NCI-H345 (cell line): ENCODE data around the gene DUOXA1.
"Not testable (repeated sequence)": the region's sequence is repeated elsewhere in the genome, so short reads cannot be mapped to it uniquely, and the experiment has no call there.

Experiments
- DNase-seq: peaks from one replicate; lab custom pipeline; 2025; lab: John Stamatoyannopoulos, UW

DUOXA1 gene

DNA sequence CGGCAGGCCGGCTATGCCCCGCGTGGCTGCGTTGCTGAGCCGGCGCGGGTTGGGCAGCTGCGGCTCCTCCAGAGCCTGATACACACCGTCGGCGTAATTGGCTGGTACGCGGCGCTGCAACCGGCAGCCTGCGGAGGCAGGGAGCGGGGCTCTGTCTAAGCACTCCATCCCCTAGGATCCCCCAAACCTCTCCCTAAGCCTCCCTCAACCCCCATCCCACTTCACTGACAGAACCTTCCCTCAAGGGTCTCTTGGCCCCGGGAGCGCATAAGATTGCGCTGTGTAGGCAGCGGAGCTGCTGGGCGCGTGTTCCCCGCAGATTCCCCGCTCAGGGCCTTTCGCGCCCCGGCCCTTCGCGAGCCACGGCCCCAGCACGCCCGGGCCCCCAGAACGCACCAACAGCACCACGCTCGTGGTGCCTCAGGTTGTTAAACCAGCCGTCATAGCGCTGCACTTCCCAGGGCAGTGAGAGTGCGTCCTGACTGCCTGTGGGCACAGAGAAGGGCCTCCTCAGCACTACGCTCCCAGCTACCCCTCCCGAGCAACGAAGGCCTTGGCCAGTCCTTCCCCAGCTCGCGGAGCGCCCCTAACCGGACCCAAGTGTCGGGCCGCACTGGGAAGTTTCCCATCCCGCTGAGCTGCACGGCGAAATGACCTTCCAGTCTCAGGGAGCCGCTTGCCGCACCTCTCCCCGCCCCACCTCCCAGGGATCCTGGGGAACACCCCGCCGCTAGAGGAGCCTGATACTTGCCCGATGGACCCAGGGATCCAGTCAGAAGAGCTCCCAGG is 16.9 kb downstream of the DUOXA1 start:
- DNase-seq = no peak

DNA sequence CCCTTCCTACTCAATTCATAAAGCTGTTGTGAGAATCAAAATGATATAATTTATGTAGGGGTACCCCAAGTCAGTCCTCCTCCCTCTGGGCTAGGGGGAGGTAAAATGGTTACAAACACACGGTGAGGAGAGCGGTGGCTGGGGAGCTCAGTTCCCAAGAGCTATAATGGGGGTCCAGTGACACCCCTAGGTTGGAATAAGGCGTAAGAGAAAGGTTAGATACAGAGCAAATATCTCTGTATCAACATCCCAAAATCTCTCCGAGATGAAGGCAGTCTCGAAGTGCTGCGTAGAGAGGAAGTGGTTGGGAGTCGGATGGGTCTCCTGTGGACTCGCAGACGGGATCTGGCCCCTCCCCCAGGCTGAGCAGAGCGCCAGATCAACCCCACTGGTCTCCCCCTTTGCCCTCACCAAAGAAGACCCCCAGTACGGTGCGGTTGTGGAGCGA is 17.5 kb downstream of the DUOXA1 start:
- no peak for DNase-seq

DNA sequence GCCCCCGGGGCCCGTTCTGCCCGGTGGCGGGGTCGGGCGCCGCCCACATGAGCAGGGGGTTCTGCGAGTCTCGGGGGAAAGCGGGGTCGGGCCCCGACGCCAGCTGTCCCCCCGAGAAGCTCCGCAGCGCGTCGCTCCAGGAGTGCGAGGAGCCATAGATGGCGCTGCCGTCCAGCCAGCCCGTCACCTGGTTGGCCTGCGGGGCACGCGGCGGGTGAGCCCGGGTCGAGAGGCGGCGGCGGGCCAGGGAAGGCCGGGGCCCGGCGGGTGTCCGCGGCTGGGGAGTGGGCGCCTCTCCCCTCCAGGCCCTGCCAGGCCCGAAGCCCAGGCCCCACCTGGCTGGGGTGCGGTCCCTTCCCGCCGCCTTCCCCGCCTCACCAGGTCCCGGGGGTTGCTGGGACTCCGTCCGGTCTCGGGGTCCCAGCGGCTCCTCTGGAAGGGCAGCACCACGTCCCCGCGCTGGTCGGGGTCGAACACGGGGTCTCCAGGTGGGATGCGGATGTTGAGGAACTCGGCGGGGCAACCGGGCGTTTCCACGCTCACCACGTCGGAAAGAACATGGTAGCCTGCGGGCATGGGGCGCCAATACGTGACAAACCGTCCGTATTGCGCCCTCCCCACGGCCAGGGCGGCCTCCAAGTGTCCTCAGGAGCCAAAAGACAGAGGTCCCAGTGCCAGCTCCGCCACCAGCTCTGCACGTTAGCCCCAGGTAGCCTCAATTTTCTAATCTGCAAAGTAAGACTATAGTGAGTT is 18.1 kb downstream of the DUOXA1 start:
- no peak for DNase-seq

DNA sequence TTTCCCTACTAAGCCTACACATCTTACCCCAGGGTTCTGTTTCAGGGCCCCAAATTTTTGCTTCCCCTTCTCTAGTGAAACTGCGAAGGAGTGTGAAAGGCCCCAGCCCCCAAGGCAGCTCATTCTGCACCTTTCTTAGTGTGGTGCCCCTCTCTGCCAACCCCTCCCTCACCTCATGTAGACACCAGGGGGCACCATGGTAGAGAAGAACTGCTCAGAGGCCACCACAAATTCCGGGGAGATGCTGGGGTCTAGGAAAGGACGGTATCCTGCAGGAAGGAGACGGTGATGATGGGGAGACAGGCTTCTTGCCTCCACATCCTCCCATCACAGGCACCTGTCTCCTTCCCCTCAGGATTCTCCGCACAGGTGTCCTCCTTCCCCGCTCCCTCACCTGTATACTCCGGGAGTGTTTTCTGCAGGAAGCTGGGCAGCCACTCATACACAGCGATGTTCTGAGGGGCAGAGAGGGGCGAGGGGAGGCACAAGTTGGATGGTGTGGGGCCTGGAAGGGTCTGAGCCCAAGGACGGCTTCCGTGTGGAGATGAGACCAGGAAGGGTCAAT is 19.3 kb downstream of the DUOXA1 start:
- no peak for DNase-seq

DNA sequence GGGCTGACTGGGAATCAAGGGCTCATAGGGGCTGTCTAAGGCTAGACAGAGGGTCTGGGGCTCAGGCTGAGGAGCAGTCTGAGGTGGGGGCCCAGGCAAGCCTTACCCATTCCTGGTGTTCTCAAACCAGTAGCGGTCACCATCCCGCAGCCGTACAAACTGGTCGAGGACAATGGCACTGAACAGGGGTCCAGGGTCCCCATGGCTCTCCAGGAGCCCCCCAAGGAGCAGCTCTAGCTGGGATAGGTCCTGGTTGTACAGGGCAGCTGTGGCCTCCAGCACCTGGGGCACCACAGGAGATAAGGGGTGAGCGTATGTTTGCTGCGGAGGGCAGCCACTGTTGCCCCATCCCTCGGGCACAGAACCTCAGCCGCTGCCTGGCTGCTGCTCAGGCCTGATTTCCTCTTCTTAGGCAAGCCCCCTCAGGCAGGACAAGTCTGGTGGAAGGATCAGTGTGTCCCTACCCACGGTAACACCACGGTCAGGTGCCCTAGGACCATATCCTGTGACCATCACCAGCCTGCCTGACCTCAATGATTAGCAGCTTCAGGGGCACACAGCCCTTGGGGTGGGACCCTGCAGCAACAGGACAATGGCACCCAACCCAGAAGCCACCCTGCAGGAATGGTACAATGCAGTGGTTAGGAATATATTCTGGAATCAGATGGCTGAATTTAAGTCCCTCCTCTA is 21.6 kb downstream of the DUOXA1 start:
- no peak for DNase-seq

DNA sequence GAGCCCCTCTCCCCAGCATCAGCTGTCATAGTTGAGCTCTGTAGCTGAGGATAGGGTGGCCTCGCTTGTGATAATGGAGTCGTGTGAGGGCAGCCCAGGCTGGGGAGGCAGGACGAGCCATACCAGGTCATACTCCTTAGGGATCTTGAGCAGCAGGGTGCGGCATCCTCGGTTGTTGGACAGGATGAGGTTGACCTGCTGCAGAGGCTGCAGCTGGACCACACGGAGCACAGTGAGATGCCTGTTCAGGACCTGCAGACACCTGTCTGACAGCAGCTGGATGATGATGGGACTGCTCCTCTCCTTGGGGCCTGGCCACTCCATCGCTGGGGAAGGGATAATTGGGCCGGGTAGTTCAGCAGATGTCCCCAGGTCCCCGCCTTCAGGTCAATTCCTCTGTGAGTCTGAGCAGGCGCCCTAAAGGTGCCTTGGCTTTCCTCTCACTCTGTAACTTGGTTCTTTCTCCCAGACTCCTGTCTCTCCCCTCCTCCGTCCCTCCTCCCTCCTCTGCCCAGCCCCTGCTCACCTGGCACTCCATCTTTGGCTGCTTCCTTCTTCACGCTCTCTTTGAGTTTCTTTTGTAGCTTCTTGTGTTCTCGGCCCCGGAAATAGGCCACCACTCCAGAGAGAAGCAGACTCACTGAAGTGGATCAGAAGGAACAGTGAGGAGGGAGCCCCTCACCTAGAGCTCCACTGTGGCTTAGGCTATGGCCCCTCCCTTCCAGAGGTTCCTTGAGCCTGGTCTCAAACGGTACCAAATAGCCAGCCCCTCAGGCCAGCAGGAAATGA is 23.5 kb downstream of the DUOXA1 start:
- DNase-seq = no peak

DNA sequence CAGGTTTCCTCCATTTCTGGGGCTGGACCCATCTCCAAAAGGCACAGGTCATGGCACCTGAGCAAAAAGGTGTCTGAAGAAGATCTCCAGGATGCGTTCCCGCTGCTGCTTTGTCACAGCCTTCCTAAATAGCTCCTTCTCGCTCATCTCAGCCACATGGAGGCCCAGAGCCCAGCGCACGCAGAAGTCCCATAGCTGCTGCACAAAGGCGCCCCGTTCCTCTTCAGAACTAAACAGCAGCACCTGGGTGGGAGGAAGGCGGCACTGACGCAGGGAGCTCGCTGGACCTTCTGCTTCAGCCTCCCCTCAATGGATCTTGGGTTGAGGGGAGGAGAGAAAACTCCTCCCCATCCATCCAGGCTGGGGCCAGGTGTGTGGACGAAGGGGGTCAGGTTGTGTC is 24.1 kb downstream of the DUOXA1 start:
- no peak for DNase-seq

DNA sequence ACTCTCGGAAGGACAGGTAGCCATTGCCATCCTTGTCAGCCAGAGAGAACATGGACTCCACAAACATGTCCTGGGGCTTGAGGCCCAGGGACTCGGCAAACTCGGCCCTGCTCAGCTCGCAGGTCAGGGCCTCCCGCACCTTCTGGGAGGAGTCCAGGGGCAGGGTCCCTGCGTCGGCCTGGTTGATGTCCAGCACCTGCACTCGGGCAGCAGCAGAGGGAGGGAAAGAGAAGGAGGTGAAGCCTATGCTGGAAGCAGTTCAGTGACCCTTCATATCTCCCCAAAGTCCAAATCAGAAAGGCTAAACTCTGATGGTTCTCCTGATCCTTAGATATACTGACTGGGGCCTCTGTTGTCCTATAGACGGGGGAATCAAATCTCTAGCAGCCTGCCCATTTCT is 25.5 kb downstream of the DUOXA1 start:
- DNase-seq = not testable (repeated sequence)

DNA sequence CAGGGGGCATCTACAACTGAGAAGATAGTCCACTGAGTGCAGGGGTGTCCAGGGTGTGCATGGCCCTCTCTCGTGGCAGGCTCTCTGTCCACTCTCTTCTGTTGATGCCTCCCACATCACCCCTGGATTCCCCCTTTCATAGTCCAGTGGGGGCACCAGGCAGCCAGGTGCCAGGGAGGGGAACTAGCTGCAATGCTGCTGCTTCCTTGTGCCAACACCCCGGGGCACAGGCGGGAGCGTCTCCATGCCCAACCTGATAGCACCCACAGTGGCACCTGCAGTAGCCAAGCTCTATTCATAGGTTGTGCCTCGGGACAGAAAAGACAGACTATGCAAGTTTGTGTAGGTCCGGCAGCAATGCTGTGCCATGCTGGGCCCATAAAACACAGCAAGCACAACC is 27.5 kb downstream of the DUOXA1 start:
- no peak for DNase-seq

DNA sequence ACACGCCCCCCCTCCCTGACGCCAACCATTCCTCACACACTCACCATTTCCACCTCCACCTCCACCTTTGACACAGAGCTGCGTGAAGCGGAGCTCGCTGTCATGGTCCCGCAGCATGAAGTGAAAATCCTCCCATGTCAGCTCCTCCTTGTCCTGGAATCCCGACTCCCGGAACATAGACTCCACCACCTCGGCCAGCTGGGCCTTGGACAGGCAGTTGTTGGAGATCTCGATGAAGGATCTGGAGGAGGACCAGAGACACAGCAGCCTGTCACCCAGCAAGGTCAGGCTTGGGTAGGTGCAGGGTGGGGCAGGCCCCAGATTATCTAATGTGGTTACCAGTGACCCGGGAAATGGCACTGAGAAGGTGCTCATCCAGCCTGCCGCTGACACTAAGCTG is 27.9 kb downstream of the DUOXA1 start:
- DNase-seq = no peak

DNA sequence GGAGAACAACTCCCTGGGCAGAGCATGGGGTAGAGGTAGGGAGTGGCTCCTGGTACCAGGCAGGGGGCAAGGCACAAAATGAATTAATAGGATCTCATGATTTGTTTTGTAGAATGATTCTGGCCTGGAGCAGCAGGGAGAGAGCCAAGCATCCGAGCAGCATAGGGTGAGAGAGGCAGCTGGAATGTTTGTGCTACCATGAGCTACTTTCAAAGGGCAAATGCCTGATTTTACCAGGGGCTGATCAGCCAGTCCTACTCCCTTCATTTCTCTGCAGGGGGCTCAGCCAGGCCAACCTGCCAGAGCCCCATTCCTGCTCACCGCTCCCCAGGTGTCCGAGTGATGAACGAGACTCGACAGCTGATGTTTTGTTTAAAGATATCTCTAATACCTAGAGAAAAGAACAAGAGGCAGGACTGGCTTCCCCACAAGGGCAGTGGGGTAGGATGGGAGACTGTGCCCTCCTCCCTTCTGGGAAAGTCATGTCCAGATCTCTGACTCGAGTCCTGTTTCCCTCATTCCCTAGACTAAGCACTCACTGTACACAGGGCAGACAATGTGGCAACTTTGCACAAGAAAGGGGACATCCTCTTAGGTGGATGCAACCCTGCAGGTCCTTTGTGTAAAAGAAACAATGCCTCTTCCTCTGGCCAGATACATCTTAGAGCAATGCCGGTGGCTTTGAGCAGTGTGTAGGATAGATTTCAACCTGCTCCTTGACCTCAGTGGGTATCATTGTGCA is 28.6 kb downstream of the DUOXA1 start:
- DNase-seq = no peak

DNA sequence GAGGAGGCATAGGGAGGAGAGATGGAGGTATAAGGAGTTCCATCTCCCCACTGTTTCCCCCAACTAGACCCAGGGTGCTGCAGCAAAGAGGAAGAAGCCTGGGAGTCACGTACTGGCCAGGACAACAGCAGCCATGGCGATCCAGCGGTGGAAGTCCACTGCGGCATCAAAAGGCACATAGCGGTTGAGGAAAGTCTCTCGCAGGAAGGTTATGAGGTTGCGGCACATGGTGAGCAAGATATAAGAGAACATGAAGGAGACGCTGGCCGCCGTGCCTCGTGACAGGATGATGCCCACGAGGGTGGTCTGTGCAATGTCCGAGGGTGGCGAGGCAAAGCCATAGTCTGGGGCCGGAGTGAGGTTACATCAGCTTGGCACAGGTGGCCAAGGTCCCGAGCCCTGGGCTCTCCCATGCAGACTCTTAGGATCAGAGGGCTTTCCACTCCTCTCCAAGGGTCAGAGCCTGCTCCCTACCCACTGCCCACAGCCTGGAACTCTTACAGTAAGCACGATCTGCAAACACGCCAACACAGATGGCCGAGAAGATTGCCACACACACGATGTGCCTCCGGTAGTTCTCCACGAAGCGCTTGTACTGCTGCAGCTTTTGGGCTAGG is 30.0 kb downstream of the DUOXA1 start:
- no peak for DNase-seq

DNA sequence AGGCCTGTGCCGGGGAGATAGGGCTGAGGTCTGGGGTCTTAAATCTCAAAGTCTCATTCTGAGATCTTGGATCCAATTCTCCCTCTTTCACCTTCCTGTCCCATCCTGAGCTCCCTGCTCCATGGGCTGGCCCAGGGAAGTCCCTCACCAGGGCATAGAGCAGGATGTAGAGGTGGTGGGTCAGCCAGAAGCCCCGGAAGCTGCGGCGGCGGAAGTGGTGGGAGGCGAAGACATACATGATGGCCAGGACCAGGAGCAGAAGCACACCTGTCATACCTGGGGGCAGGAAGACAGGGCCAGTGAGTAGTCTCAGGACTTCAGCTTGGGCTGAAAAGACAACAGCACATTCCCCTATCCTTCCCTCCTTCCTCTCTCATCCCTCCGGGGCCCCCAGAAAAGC is 32.2 kb downstream of the DUOXA1 start:
- no peak for DNase-seq

DNA sequence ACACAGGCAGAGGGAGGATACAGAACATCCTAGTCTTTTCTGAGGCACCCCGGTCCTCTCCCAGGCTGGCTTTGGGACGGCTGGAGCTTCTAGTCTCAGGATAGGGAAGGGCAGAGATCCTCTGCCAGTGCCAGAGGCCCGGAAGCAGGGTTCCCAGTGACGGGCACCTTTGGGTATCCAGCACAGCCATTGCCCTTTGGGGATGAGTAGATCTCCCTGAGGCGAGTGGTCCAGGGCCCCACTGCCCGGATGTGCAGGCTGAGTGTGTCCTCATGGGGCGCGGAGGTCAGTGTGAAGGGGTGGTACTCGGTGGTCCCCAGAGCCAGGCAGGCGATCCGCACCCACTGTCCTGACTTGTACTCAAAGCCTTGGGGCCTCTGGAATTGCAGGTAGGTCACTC is 34.0 kb downstream of the DUOXA1 start:
- DNase-seq = no peak

DNA sequence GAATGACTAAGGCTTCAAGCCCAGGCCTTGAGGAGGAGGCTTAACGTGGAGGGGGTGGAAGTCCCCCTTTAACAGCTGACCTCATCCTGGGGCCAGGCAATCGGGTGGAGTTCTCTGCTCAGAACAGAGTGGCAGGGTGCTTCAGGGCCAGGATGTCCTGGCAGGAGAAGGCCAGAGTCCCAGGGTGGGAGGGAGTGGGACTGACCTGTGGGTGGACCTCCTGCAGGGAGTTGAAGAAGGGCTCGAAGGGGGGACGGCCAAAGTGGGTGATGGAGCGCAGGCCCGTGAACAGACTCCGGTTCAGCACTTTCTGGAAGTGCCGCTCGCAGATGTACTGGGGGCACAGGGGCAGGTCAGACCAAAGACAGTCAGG is 35.3 kb downstream of the DUOXA1 start:
- no peak for DNase-seq

DNA sequence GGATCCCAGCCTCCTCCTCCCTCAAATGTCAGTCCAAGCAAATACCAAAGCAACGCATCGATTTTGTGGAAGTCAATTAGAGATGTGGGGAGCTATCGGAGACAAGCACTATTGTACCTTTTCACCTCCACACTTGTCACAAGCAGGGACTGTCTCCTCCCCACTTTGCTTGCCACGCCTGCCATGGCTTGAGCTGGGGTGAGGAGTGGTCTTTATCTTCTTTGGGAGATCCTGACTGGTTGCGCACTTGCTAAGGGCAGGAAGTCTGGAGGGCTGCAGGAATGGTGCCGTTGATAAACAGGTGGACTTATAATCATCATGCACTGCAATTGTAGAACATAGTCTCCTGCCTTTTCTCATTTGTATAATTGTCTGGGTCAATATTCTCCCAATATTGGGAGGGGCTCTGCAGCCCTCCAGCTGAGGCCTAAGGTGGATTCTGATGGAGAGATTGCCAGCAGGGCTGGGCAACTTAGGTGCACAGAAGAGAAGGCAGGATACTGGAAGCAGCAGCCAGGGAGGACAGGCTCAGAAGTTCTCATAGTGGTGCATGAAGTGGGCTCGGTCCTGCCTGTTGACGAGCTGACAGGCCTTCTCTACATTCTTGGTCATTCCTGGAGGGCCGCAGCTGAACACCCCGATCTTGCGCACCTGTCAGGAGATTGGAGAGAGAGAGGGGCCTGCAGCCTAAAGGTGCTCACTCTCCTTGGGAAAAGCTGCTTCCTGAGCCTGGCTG is 35.9 kb downstream of the DUOXA1 start:
- no peak for DNase-seq

DNA sequence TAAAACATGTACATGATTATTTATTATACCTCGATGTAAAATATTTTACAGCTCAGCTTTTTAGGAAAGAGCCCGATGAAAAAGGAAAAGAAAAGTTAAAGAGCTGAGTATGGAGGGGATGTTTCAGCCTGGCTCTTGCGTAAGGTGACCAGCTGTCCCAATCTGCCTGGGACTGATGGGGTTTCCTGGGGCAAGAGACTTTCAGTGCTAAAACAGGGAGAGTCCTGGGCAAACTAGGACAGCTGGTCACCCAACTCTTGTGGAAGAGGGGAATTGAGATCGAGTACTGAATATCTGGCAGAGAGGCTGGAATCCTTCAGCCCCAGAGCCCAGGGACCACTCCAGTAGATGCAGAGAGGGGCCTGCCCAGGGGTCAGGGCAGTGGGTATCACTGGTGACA is 36.7 kb downstream of the DUOXA1 start:
- no peak for DNase-seq

DNA sequence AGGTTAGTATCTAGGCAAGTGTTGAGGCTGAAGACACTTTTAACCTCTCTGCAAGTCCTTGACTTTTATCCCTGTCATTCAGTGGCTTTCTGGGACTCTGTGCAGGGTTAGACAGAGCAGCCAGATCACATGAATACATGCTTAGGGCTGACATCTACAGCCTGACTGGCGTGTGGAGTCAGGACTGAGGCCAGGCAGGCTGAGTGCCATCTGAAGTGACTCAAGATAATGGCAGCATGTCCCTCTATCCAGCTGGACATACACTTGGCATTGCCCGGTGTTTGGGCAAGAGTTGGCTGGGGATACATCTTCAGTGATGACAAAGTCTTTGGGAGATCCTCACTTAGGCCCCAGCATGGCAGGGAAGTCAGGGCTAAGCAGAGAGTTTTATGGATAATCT is 38.1 kb downstream of the DUOXA1 start:
- no peak for DNase-seq

DNA sequence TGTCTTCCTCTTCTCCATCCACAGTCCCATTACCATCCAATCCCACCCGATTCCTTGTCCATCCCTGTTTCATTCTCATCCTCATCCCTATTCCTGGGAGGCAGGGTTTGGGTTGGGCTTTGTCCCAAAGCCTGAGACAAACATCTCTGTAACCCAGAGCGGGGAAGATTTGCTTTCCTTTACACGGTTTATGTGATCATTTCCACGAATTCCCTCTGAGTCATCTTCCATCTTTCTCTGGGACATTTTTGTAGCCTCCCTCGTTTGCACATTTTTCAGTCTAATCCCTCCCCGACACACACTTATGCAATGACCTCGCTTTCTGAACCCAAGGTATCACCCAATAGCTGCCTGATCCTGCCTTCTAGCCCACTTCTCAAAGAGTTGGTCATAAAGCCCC is 38.5 kb downstream of the DUOXA1 start:
- no peak for DNase-seq
